D721Med (cell line): Measurements from ENCODE around the gene ACE2.

Source experiments
- DNase-seq: peaks from one replicate; pipeline ENCODE4 v3.0.0; 2011; ENCODE audit warnings: low spot score; ENCODE audit not compliant: insufficient read length
- FAIRE-seq: peaks from 2 replicates; lab custom pipeline; 2011; peaks lifted over from hg19 to GRCh38; lab: Jason Lieb, UNC
- TF ChIP-seq, protein P1 (sequence below): IDR thresholded peaks from 2 replicates; pipeline ENCODE4 v1.5.1; 2012; ENCODE audit warnings: mild to moderate bottlenecking, control low read depth; ENCODE audit not compliant: insufficient read depth; ENCODE audit errors: missing control alignments

The ACE2 gene

DNA sequence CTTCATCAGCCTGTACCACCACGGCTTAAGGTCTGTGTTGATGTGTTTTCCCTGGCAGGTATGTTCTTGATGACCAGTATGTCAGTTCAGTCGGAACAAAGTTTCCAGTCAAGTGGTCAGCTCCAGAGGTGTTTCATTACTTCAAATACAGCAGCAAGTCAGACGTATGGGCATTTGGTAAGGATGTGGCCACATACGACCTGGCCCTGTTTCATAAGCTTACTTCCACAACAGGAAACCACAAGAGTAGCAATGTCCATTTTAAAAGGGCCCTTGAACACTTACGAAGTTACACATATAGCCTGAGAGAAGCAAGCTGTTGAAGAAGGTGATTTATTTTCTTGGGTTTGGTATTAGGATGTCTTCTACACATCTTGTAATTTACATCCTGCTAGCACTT lies 54.0 kb downstream of the ACE2 start:
- TF ChIP-seq, protein P1, sequence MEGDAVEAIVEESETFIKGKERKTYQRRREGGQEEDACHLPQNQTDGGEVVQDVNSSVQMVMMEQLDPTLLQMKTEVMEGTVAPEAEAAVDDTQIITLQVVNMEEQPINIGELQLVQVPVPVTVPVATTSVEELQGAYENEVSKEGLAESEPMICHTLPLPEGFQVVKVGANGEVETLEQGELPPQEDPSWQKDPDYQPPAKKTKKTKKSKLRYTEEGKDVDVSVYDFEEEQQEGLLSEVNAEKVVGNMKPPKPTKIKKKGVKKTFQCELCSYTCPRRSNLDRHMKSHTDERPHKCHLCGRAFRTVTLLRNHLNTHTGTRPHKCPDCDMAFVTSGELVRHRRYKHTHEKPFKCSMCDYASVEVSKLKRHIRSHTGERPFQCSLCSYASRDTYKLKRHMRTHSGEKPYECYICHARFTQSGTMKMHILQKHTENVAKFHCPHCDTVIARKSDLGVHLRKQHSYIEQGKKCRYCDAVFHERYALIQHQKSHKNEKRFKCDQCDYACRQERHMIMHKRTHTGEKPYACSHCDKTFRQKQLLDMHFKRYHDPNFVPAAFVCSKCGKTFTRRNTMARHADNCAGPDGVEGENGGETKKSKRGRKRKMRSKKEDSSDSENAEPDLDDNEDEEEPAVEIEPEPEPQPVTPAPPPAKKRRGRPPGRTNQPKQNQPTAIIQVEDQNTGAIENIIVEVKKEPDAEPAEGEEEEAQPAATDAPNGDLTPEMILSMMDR, result no peak
- FAIRE-seq (no peak), DNase-seq (no peak)

DNA sequence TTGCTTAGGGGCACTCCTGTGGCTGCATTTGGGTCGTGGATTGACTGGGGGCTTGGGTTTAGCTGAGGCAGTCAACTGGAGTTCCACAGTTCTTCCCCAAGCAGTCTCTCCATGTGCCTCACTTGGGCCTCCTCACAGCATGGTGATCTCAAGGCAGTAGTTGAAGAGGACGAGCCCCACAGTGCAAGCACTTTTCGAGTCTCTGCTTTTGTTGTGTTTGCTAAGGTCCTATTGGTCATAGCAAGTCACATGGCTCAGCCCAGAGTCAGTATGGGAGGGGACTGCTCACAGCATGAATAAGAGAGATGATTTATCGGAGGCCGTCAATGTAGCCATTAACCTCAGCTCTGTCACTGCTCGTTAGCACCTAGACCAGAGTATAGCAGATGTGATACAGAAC lies 70.4 kb downstream of the ACE2 start:
- TF ChIP-seq, protein P1, result no peak
- FAIRE-seq, result no peak
- DNase-seq, result no peak

DNA sequence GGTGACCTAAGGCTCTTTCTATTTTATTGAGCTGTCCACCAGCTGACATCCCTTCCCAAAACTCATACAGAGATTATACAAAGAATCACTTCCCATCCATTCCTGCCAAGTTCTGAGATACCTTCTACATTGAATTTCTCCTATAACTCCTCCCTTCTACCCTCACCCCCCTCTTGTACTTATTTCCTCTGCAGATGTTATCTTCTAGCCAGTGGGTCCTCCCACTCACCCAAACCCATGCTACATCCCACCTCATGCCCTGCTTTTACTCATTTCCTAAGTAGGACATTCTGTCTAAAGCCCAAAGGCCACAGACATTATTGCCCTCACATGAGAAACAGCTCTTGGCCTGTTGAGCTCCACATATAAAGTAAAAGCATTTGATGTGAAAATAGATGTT lies 71.6 kb downstream of the ACE2 start:
- TF ChIP-seq, protein P1, result no peak
- FAIRE-seq (no peak), DNase-seq (no peak)

DNA sequence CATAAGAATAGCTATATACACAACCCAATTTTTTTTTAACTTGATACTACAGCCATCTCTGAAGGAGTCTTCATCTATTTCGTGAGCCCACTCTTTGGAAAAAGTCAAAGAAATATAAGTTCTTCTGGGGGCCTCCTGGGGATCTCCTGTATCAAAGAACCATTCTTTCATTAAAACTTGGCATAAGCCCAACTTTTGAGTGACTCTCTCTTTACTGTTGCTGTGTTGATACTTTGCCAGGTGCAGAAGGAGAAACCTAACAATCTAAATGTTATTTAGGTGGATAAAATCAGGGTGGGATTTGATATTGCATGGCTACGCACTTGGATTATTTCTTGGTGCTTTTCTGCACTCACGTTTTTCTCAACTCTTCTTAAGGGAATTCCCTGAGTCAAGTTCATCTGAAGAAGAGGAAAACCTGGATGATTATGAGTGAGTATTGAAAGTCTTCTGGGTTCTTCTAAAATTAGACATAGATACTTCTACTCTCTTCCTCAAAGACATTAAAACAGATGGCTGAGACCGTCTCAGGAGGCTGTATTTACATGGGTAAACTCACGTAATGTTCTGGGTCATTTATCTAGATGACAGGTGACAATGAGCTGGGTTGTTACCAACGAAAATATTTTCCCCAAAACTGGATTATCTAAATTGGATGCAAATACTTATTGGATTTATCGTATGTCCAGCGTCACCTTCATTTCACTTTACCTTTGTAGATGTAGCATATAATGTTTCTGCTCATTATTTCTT lies 74.9 kb downstream of the ACE2 start:
- DNase-seq, result no peak
- no peak for FAIRE-seq
- TF ChIP-seq, protein P1, result no peak

DNA sequence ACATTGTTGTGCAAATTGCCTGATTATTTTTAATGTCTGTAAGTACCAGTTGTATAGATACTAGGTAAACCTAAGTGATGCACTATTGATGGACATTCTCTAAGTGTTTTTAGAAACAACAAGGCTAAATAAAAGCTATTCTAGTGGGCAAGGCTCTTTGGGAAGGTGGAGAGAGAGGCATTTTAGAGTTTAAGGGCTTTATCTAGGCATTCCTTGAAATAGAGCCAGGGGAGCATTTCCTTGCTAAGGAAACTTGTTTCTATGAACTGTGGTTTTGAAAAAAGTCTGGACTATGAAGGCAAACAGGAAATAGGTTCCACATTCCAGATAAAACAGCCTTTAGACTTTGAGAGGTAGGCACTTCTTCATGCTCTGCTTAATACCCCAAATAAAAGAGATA lies 76.3 kb downstream of the ACE2 start:
- DNase-seq, result no peak
- no peak for FAIRE-seq
- TF ChIP-seq, protein P1, result no peak

DNA sequence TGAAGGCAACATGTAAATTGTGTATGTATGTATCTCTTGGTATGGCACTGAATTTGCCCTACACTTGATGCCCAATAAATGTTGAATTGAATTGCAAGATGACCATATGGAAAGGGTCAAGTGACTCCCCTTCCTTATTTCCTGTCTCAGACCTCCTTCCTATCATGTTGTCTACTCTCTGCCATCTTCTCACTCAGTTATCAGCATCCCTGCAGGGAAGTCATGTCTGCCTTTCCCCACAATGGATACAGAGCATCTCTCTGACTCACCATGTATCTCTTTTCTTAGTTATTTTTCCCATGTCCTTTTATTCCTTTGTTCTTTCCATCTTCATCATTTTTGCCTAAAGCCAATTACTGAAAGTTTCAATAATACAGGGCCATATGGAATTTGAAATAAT lies 77.7 kb downstream of the ACE2 start:
- TF ChIP-seq, protein P1, result no peak
- no peak for DNase-seq
- no peak for FAIRE-seq

DNA sequence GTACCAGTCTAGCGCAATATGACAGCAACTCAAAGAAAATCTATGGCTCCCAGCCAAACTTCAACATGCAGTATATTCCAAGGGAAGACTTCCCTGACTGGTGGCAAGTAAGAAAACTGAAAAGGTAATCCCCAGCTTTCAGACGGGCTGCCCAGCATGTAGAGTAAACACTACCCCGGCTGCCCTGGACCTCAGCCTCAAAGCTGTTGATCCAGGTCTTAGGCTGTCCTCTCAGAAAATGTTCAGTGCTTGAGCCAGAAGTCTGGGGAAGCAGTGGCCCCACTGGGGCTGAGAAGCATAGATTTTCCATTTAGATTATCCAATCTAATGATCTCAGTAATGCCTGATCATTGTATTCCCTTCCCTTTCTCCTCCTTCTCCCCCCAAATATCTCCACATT lies 78.3 kb downstream of the ACE2 start:
- DNase-seq (no peak), FAIRE-seq (no peak)
- TF ChIP-seq, protein P1, result no peak
